ACC112 (cell line): Measurements from ENCODE around the gene CEP131.
A peak's percentile ranks its signal among the peaks of the same experiment; 100 is the strongest.

Source experiments
- H2AFZ ChIP-seq: fragments of 200-600 bp; sonication (generic); one replicate; pipeline ENCODE4 v1.6.0; 2017; ENCODE audit warnings: antibody characterized with exemption, low read length; ENCODE audit not compliant: unreplicated experiment
- H3K27ac ChIP-seq: fragments of 200-600 bp; sonication (generic); 2 replicates; pipeline ENCODE4 v1.5.1; 2014; ENCODE audit warnings: low read depth, mild to moderate bottlenecking, antibody characterized with exemption, low read length, moderate library complexity
- H3K27me3 ChIP-seq: fragments of 200-600 bp; sonication (generic); 2 replicates; pipeline ENCODE4 v1.6.1; 2014; ENCODE audit warnings: mild to moderate bottlenecking, antibody characterized with exemption, low read length, moderate library complexity, mixed read lengths; ENCODE audit not compliant: insufficient read depth
- H3K36me3 ChIP-seq: fragments of 200-600 bp; sonication (generic); 2 replicates; pipeline ENCODE4 v1.6.1; 2016; ENCODE audit warnings: mild to moderate bottlenecking, antibody characterized with exemption, low read length, moderate library complexity, mixed read lengths; ENCODE audit not compliant: insufficient read depth
- H3K4me1 ChIP-seq: fragments of 200-600 bp; sonication (generic); one replicate; pipeline ENCODE4 v1.6.1; 2016; ENCODE audit warnings: low read length, mixed read lengths; ENCODE audit not compliant: insufficient read depth, unreplicated experiment, control insufficient read depth
- H3K4me3 ChIP-seq: fragments of 200-600 bp; sonication (generic); 2 replicates; pipeline ENCODE4 v1.5.1; 2014; ENCODE audit warnings: mild to moderate bottlenecking, low read depth, low read length
- H3K79me2 ChIP-seq: fragments of 200-600 bp; sonication (generic); one replicate; pipeline ENCODE4 v1.6.0; 2016; ENCODE audit warnings: low read length; ENCODE audit not compliant: control insufficient read depth, unreplicated experiment, insufficient read depth

CEP131 gene

GRCh38 chr17:81244358-81245023 lies 21.7 kb upstream of the CEP131 start:
- peaks cover 9% of the 10 kb centered on the region for H3K4me1 ChIP-seq
- H3K4me3 ChIP-seq, result no peak overlapping the region
- peaks cover 24% of the 10 kb centered on the region for H3K79me2 ChIP-seq
- H3K27me3 ChIP-seq, result no peaks in the 10 kb centered on the region
- H3K27ac ChIP-seq, result no peak overlapping the region
- peaks cover 3% of the 10 kb centered on the region; the same call in 1 of the 2 replicates for H3K36me3 ChIP-seq
- no peak overlapping the region for H2AFZ ChIP-seq

- H3K36me3 ChIP-seq, result peaks cover 3% of the 10 kb centered on the region; the same call in 1 of the 2 replicates
- H3K79me2 ChIP-seq, result peaks cover 29% of the 10 kb centered on the region
- no peak overlapping the region for H3K27ac ChIP-seq
- peaks cover 9% of the 10 kb centered on the region for H3K4me1 ChIP-seq
- H3K27me3 ChIP-seq, result no peaks in the 10 kb centered on the region
- H3K4me3 ChIP-seq, result no peak overlapping the region
- H2AFZ ChIP-seq, result no peak overlapping the region
These were observed 20.5 kb upstream of the CEP131 start for GRCh38 chr17:81243333-81243664.

GRCh38 chr17:81242421-81243332 lies 19.9 kb upstream of the CEP131 start:
- Histone ChIP-seq H3K79me2 (peaks cover 35% of the 10 kb centered on the region), H3K27ac (no peak overlapping the region), H3K36me3 (peaks cover 3% of the 10 kb centered on the region; the same call in 1 of the 2 replicates), H3K27me3 (no peaks in the 10 kb centered on the region), H3K4me1 (peaks cover 13% of the 10 kb centered on the region), H3K4me3 (no peak overlapping the region), H2AFZ (no peak overlapping the region)

GRCh38 chr17:81241648-81242420 lies 19.1 kb upstream of the CEP131 start:
- no peak overlapping the region for H3K4me3 ChIP-seq
- no peak overlapping the region for H3K27ac ChIP-seq
- peaks cover 3% of the 10 kb centered on the region; the same call in 1 of the 2 replicates for H3K36me3 ChIP-seq
- peaks cover 17% of the 10 kb centered on the region for H3K4me1 ChIP-seq
- H3K79me2 ChIP-seq, result peaks cover 43% of the 10 kb centered on the region
- no peaks in the 10 kb centered on the region for H3K27me3 ChIP-seq
- no peak overlapping the region for H2AFZ ChIP-seq

GRCh38 chr17:81241203-81241602 lies 18.4 kb upstream of the CEP131 start:
- H3K79me2 ChIP-seq, result peaks cover 45% of the 10 kb centered on the region
- peaks cover 17% of the 10 kb centered on the region for H3K4me1 ChIP-seq

GRCh38 chr17:81240761-81241160 lies 18.0 kb upstream of the CEP131 start:
- peak overlapping the region; percentile 94; the same call in 1 of the 2 replicates for H3K4me3 ChIP-seq
- peaks cover 3% of the 10 kb centered on the region; the same call in 1 of the 2 replicates for H3K36me3 ChIP-seq
- H3K27ac ChIP-seq, result no peak overlapping the region
- peaks cover 47% of the 10 kb centered on the region for H3K79me2 ChIP-seq
- H3K27me3 ChIP-seq, result no peaks in the 10 kb centered on the region
- H2AFZ ChIP-seq, result no peak overlapping the region
- H3K4me1 ChIP-seq, result peaks cover 17% of the 10 kb centered on the region

More at GRCh38 chr17:81241203-81241602, 18.4 kb upstream of the CEP131 start:
- no peak overlapping the region for H3K27ac ChIP-seq
- H3K4me3 ChIP-seq, result no peak overlapping the region
- H3K27me3 ChIP-seq, result no peaks in the 10 kb centered on the region
- H3K36me3 ChIP-seq, result peaks cover 3% of the 10 kb centered on the region; the same call in 1 of the 2 replicates
- H2AFZ ChIP-seq, result no peak overlapping the region

- peaks cover 47% of the 10 kb centered on the region for H3K79me2 ChIP-seq
- H3K36me3 ChIP-seq, result peaks cover 3% of the 10 kb centered on the region; the same call in 1 of the 2 replicates
- peak overlapping the region; percentile 29 for H2AFZ ChIP-seq
- peak overlapping the region; percentile 94 for H3K4me3 ChIP-seq
- peaks cover 14% of the 10 kb centered on the region for H3K4me1 ChIP-seq
- no peaks in the 10 kb centered on the region for H3K27me3 ChIP-seq
- H3K27ac ChIP-seq, result peak overlapping the region; percentile 26; the same call in 1 of the 2 replicates
These were observed 17.2 kb upstream of the CEP131 start for GRCh38 chr17:81239714-81240555.

GRCh38 chr17:81238815-81239713 lies 16.3 kb upstream of the CEP131 start, which contains the start of the genes NDUFAF8 and TEPSIN:
NDUFAF8 (plus strand) TSS chr17:81239318; CDS start chr17:81239364, 46 bp downstream.
TEPSIN (minus strand) TSS chr17:81239055; CDS start chr17:81239033, 22 bp downstream.
- peak within 1 kb of the TSS; percentile 94 for H3K4me3 ChIP-seq
- H3K36me3 ChIP-seq, result peaks cover 3% of the 10 kb centered on the region; the same call in 1 of the 2 replicates
- peaks cover 47% of the 10 kb centered on the region for H3K79me2 ChIP-seq
- H3K27ac ChIP-seq, result peak within 1 kb of the TSS; percentile 26; the same call in 1 of the 2 replicates
- H3K27me3 ChIP-seq, result no peaks in the 10 kb centered on the region
- peaks cover 8% of the 10 kb centered on the region for H3K4me1 ChIP-seq
- peak within 1 kb of the TSS; percentile 78 for H2AFZ ChIP-seq

GRCh38 chr17:81238490-81238814 lies 15.7 kb upstream of the CEP131 start:
- peak overlapping the region; percentile 94 for H3K4me3 ChIP-seq
- no peaks in the 10 kb centered on the region for H3K27me3 ChIP-seq
- peaks cover 3% of the 10 kb centered on the region; the same call in 1 of the 2 replicates for H3K36me3 ChIP-seq
- H3K27ac ChIP-seq, result no peak overlapping the region
- H3K79me2 ChIP-seq, result peaks cover 47% of the 10 kb centered on the region
- H2AFZ ChIP-seq, result peak overlapping the region; percentile 78
- H3K4me1 ChIP-seq, result peaks cover 8% of the 10 kb centered on the region
